Thymus (tissue), 11 donors: ENCODE data around the gene MS4A4A. TPM values are rescaled to one million over a fixed set of nuclear protein-coding genes. Genes with fewer than 3 reads are reported as not detected.
A peak's percentile ranks its signal among the peaks of the same experiment; 100 is the strongest.

Experiments
- DNase-seq, 9 donors: peaks; one replicate each; pipeline ENCODE4 v3.0.0-alpha.2; 2013; ENCODE audit warnings: low spot score in 9 of 9, low read depth in 6 of 9, missing footprints in 1 of 9
- H3K27ac ChIP-seq, 2 donors: one replicate each; pipeline ENCODE4 v1.5.1; 2013; ENCODE audit warnings: control low read depth in 1 of 2, low read depth in 1 of 2, low read length in 1 of 2, mild to moderate bottlenecking in 1 of 2, moderate library complexity in 1 of 2
- H3K27me3 ChIP-seq, 2 donors: one replicate each; pipeline ENCODE4 v1.5.1; 2013; ENCODE audit warnings: low read length in 1 of 2; ENCODE audit not compliant: control insufficient read depth in 2 of 2, insufficient read depth in 1 of 2
- H3K36me3 ChIP-seq, 2 donors: one replicate each; pipeline ENCODE4 v1.5.1; 2013; ENCODE audit warnings: low read length in 1 of 2, mild to moderate bottlenecking in 1 of 2, moderate library complexity in 1 of 2; ENCODE audit not compliant: control insufficient read depth in 2 of 2, insufficient read depth in 2 of 2
- H3K4me1 ChIP-seq, 2 donors: one replicate each; pipeline ENCODE4 v1.5.1; 2013; ENCODE audit warnings: low read length in 2 of 2; ENCODE audit not compliant: control insufficient read depth in 2 of 2, insufficient read depth in 2 of 2
- H3K4me3 ChIP-seq, 2 donors: one replicate each; pipeline ENCODE4 v1.5.1; 2013; ENCODE audit warnings: low read length in 2 of 2, control low read depth in 1 of 2, mild to moderate bottlenecking in 1 of 2
- H3K9me3 ChIP-seq, 2 donors: one replicate each; pipeline ENCODE4 v1.5.1; 2013; ENCODE audit warnings: low read length in 1 of 2, mild to moderate bottlenecking in 1 of 2; ENCODE audit not compliant: control insufficient read depth in 2 of 2, insufficient read depth in 1 of 2
- WGBS: extraction: QIAGEN DNeasy Blood & Tissue Kit; methylation state at CpG from one replicate; pipeline ENCODE4 v1.1.7; 2013; 5-methylcytosine and 5-hydroxymethylcytosine counted together
- polyA plus RNA-seq: library from polyadenylated mRNA; stranded (reverse); fragments of 200-250 nt; gene quantifications from one replicate; pipeline ENCODE4 v1.2.3, GENCODE V29; 2013
- total RNA-seq: library from RNA; stranded (reverse); fragments of 120-200 nt; gene quantifications from one replicate; pipeline ENCODE4 v1.2.4, GENCODE V29; 2013
- donor health status: healthy.

Gene MS4A4A
- total and polyA plus RNA-seq, 2 donors: 14.1 to 55.6 TPM

- DNase-seq: no peak
- H3K27ac ChIP-seq: no peak overlapping the region
- no peaks in the 10 kb centered on the region for H3K36me3 ChIP-seq
Measured at GRCh38 chr11:60315871-60316270, 35.4 kb downstream of the MS4A4A start.

GRCh38 chr11:60316317-60316716 is 35.9 kb downstream of the MS4A4A start:
- Histone ChIP-seq H3K9me3 (peaks cover 0 to 6% of the 10 kb centered on the region in 2 donors), H3K4me1 (no peaks in the 10 kb centered on the region), H3K27me3 (no peaks in the 10 kb centered on the region), H3K27ac (no peak overlapping the region), H3K4me3 (no peak overlapping the region), H3K36me3 (no peaks in the 10 kb centered on the region)
- DNase-seq: no peak
- WGBS: 85% methylated on average over 2 of the region's 2 CpGs

More at GRCh38 chr11:60315871-60316270, 35.4 kb downstream of the MS4A4A start:
- peaks cover 0 to 6% of the 10 kb centered on the region in 2 donors for H3K9me3 ChIP-seq
- H3K27me3 ChIP-seq: no peaks in the 10 kb centered on the region
- H3K4me1 ChIP-seq: no peaks in the 10 kb centered on the region
- no peak overlapping the region for H3K4me3 ChIP-seq

GRCh38 chr11:60318726-60319125 is 38.3 kb downstream of the MS4A4A start:
- no peaks in the 10 kb centered on the region for H3K4me1 ChIP-seq
- H3K27ac ChIP-seq: no peak overlapping the region
- 91% methylated on average over 2 of the region's 2 CpGs for WGBS
- peaks cover 0 to 6% of the 10 kb centered on the region in 2 donors for H3K9me3 ChIP-seq
- no peaks in the 10 kb centered on the region for H3K36me3 ChIP-seq
- no peak overlapping the region for H3K4me3 ChIP-seq
- no peaks in the 10 kb centered on the region for H3K27me3 ChIP-seq
- no peak for DNase-seq

GRCh38 chr11:60321051-60321450 is 40.6 kb downstream of the MS4A4A start:
- Histone ChIP-seq H3K36me3 (no peaks in the 10 kb centered on the region), H3K27ac (no peak overlapping the region), H3K9me3 (peaks cover 0 to 6% of the 10 kb centered on the region in 2 donors), H3K4me1 (no peaks in the 10 kb centered on the region), H3K27me3 (no peaks in the 10 kb centered on the region), H3K4me3 (no peak overlapping the region)
- DNase-seq: no peak

- Histone ChIP-seq H3K4me1 (no peaks in the 10 kb centered on the region), H3K36me3 (no peaks in the 10 kb centered on the region), H3K27ac (no peak within 1 kb of the TSS), H3K4me3 (no peak within 1 kb of the TSS), H3K9me3 (no peaks in the 10 kb centered on the region), H3K27me3 (no peaks in the 10 kb centered on the region)
- 0% methylated on average over 1 of the region's 1 CpG for WGBS
- no peak for DNase-seq
Measured at GRCh38 chr11:60326955-60327354, 46.5 kb downstream of the MS4A4A start, which contains the start of gene MS4A6E. MS4A6E (plus strand) TSS chr11:60327255; CDS start chr11:60334896, 7,641 bp downstream.

- H3K27ac ChIP-seq: no peak overlapping the region
- H3K9me3 ChIP-seq: no peaks in the 10 kb centered on the region
- no peaks in the 10 kb centered on the region for H3K27me3 ChIP-seq
- no peak overlapping the region for H3K4me3 ChIP-seq
- H3K36me3 ChIP-seq: no peaks in the 10 kb centered on the region
- no peak for DNase-seq
- no peaks in the 10 kb centered on the region for H3K4me1 ChIP-seq
Measured at GRCh38 chr11:60328460-60328859, 48.0 kb downstream of the MS4A4A start.

GRCh38 chr11:60332846-60333245 is 52.4 kb downstream of the MS4A4A start:
- Histone ChIP-seq H3K4me3 (no peak overlapping the region), H3K9me3 (no peaks in the 10 kb centered on the region), H3K27me3 (no peaks in the 10 kb centered on the region), H3K36me3 (no peaks in the 10 kb centered on the region), H3K4me1 (no peaks in the 10 kb centered on the region), H3K27ac (no peak overlapping the region)
- DNase-seq: no peak
- 0% methylated on average over 3 of the region's 3 CpGs for WGBS

GRCh38 chr11:60334005-60334620 is 53.6 kb downstream of the MS4A4A start:
- Histone ChIP-seq H3K27ac (no peak overlapping the region), H3K36me3 (no peaks in the 10 kb centered on the region), H3K4me3 (no peak overlapping the region), H3K4me1 (no peaks in the 10 kb centered on the region), H3K27me3 (no peaks in the 10 kb centered on the region), H3K9me3 (no peaks in the 10 kb centered on the region)
- DNase-seq: peak; percentile 16 to 76 (median 50)
- WGBS: 53% methylated on average over 2 of the region's 2 CpGs

- Histone ChIP-seq H3K9me3 (no peaks in the 10 kb centered on the region), H3K27me3 (no peaks in the 10 kb centered on the region), H3K27ac (no peak overlapping the region), H3K4me1 (no peaks in the 10 kb centered on the region), H3K4me3 (no peak overlapping the region), H3K36me3 (no peaks in the 10 kb centered on the region)
- WGBS: 96% methylated on average over 7 of the region's 7 CpGs
- no peak for DNase-seq
Measured at GRCh38 chr11:60336767-60337391, 56.4 kb downstream of the MS4A4A start.
